Measurements from ENCODE around the gene FAN1.

The FAN1 gene

DNA sequence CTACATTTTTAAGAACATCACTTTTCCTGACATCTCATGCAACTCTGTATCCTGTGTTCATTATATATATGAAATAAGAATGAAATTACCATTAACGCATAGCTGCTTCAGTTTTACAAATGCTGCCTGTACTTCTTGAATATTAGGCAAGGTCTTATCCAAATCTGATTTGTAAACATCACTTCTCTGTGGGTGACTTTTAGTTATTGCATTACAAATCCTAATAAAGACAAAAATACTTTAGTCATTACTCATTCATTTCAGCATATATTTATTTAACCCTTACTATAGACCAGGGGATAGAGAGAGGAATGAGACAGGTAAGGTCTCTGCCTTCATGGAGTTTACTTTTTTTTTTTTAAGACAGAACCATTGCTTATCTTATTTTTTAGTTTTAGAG is 51.0 kb downstream of the FAN1 start:
- no peak for DNase-seq (ENCODE audit: low read depth in 2 of 3, low spot score in 1 of 3)

DNA sequence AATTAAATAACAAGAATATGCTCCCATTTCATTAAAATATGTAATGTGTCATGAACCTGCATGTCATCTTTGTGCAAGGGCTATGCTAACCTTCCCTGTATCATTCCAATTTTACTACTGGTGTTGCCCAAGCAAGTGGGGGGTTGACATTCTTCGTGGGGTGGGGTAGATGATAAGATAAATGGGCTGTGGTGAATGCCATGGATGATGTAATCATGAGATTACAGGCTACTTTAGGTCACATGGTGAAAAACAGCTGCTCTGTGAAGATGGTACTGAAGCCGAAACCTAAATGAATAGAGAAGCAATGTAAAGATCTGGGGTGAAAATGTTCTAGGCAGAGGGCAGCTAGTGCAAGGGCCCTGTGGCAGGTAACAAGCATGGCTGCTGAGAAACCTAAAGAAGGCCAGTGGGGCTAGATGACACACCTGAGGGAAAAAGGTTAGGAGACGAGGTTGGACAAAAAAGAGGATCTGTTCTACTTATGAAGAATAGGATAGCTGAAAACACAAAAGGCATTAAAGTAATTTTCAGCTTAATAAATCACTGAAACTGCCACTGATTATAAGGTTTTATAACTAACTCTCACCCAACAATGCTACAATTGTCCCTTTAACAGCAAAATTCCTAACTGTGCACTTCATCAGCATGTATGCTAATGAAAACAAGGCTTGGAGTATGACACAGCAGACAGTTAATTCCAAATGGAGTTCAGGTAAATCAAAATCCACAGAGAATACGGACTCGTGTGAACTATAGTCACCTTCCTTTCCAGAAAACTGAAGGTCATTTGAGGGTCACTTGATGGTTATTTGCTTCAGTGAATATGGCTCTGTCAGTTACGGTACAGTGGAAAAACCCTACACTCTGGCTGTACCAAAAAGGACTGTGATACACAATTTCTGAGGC is 52.8 kb downstream of the FAN1 start:
- no peak for DNase-seq (ENCODE audit: low read depth in 2 of 3, low spot score in 1 of 3)

DNA sequence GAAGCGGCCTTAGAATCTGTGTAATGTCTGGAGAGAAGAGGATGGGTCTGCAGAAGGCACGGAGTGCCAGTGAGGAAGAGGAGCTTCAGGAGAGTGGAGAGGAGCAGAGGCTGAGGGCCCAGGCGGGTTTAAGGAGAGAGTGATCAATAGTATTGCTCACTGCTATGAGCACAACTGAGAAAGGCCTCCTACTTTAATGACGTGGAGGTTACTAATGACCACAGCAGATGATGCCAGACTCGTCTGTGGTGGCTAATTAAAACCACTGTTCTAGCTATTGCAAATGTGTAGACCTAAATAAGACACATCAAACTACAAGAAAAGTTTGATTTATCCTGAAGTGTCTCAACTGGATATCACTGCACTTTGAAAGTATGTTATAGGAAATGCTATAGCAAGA is 54.5 kb downstream of the FAN1 start:
- no peak for DNase-seq (ENCODE audit: low read depth in 2 of 3, low spot score in 1 of 3)

DNA sequence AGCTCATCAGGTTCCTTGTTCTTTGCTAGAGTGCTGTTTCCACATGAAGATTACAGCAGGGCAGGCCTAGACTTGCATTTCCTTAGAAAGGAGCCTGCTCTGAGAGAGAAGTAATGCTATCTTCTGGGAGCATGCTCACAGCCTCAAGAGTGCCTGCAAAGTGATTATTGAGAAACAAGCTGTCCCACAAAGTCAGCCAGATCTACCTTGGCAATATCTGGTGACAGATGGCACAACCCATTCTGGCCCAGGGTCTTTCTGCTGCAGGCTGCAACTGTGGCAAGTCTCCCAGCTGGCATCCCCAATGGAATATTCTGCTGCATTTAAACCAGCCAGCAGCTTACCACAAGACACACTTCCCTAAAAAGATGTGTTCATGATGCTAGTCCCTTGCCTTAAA is 58.4 kb downstream of the FAN1 start:
- DNase-seq (ENCODE audit: low read depth in 2 of 3, low spot score in 1 of 3), result no peak

DNA sequence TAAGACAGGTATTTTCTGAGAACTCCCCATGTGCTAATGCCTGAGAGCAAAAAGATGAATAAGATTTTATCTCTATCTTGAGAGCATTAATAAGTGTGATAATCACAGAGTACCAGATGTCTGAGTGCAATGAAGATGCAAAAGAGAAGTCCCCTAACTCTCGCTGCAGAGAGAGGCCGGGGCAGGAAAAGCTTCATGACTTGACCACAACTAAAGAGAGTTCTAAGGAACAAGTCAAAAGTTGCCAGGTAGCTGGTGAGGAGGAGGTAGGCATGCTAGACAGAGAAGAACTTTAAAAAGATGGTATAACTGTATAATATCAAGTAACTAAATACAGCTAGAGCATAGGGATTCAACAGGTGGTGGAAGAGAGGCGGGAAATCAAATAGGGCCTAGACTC is 58.9 kb downstream of the FAN1 start:
- DNase-seq (ENCODE audit: low read depth in 2 of 3, low spot score in 1 of 3), result no peak

DNA sequence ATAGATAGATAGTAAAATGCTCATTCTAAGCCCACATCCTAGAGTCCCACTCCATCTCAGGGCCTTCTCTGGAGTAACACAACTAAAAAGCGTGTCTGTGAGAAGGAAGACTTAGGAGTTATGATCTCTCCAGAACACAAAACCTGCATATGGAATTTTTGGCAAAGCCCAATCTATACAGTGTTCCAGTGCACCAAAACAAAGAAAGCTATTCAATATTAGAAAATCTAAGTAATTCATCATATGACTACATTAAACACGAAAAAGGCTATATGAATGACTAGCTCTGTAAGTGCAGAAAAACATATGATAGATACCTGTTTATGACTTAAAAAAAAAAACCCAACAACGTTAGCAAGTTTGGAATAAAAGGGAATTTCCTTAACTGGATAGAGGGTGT is 60.0 kb downstream of the FAN1 start:
- no peak for DNase-seq (ENCODE audit: low read depth in 2 of 3, low spot score in 1 of 3)

DNA sequence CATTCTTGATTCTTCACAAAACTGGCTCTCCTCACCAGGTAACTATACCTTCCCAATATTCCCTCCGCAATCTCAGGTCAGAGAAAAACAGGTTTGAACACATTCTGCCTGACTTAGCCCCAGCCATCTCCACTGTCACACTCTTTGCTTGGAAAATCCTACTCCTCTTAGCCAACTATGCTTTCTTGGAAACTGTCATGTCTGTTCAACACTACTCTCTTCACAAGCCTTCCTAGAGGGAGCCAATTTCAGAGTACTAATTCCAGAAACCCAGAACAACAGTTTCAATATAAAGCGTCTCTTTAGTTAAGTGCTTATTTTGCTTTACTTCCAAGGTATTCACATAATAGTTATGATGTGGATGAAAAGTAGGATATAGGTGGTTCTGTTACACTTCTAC is 66.0 kb downstream of the FAN1 start:
- DNase-seq (ENCODE audit: low read depth in 2 of 3, low spot score in 1 of 3), result no peak

DNA sequence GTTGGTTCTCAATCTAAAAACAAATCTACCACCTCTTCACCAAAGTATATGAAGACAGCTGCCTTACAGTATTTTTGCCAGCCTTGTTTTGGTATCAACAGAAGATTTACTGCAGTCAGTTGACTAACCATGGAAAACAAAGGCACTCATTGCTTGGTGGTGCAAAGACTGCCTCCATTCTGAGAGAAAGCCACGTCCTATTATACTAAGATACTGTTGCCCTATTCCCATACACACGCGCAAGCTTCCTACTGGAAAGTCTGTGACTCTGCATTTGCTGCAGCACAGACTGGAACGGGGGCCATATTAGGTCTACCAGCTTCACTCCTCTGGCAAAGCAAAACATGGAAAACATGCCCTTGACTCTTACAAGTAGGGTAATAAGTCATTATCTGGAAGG is 69.7 kb downstream of the FAN1 start:
- DNase-seq (ENCODE audit: low read depth in 2 of 3, low spot score in 1 of 3), result no peak

DNA sequence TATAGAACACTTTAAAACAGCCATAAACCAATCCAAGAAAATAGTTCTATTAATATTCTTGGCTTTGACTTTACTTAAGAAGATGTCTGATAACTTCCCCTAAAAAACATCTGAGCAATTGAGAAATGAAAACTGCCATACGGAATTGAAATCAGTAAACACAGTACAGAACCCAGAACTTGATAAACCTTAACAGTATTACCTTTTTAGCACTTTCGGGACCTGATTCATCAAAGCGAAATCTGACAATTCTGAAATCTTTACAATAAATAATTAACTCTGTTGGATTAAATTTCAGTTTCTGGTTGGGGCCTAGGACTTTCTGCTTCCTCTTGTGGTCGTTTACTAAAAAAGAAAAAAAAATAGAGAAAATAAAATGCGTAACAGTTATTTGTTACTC is 70.4 kb downstream of the FAN1 start:
- DNase-seq (ENCODE audit: low read depth in 2 of 3, low spot score in 1 of 3), result no peak

DNA sequence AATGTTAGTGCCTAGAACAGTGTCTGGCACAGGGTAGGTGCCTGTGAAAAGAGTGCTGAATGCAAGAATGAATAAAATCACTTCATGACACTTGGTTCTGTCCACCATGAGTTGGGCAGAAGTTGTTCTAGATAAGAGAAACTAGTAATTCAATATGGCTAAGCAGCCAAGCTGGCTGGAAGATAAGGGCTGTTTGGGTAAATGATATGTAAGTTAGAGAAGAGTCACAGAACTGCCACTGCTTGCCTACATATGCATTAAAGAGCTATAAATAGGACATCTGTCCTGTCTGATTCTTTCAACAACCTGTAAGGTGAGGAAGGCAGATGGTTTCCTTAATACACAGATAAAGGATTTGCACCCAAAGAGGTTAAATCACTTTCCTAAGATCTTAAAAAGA is 74.6 kb downstream of the FAN1 start:
- DNase-seq (ENCODE audit: low read depth in 2 of 3, low spot score in 1 of 3), result no peak

DNA sequence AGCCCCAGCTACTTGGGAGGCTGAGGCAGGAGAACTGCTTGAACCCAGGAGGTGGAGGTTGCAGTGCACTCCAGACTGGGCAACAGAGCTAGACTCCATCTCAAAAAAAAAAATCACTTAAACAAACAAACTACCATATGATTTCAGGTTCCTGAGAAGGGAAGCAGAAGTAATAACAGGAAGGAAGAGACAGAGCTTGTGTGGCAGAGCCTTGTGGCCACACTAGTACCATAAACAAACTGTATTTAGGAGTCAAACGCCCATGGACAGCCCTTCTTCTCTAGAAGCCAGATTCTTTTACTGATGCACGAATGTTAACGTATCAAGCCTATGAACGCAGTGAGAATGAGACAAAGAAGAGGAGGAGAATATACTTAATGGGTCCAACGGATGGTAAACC is 75.7 kb downstream of the FAN1 start:
- no peak for DNase-seq (ENCODE audit: low read depth in 2 of 3, low spot score in 1 of 3)

DNA sequence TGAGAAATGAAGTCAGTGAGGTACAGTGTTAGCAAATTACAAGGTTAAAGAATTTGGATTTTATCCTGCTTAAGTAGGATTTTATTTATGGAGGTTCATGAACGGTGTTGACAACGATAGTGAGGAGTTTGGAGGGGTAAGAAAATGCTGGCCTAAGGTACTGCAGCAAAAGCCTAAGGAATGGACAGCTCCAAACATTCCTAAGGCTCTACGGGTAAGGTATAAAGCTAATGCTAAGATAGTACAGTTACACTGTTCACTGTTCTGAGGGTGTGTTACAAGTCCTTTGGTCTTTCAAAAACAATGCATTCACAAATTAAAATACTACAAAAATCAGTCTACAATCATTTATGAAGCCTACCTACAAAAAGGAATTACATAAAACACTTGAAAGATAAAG is 80.4 kb downstream of the FAN1 start:
- DNase-seq (ENCODE audit: low read depth in 2 of 3, low spot score in 1 of 3), result no peak

DNA sequence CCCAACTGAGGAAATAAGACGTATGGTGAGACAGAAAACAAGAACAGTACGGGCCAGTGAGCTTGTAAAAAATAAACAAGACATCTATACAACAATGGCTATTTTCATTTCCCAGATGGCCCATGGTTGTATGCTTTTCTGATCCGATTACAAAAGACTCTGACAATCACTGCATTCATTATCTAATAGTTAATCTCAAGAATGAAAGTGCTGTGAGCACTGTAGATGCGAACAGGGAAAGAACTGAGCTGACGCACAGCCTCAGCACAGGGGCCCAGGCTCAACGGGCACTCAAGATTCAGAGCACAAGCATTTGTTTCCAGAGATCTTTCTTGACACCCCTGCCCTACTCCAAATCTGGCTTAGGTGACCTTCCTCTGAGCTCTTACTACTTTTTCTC is 80.8 kb downstream of the FAN1 start:
- no peak for DNase-seq (ENCODE audit: low read depth in 2 of 3, low spot score in 1 of 3)

DNA sequence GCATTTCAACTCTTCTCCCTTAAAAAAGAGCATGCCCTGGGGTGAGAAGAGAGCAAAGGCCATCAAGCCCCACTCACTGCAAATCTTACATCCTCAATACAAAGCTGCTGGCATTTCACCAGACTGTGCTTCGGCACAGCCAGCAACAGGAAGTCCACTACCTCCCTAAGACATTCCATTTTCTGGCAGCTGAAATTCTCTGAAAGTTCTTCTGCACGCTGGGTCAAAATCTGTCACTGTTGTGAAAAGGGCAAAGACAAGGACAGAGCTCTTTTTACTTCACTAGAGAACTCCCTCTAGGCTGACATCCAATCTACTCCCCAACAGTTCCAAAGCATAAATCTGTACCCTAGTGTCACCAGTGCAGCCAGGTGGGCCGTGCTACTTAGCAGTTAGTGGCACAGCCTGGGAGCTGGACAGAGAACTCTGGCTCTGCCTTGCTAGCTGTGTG is 81.4 kb downstream of the FAN1 start:
- no peak for DNase-seq (ENCODE audit: low read depth in 2 of 3, low spot score in 1 of 3)

DNA sequence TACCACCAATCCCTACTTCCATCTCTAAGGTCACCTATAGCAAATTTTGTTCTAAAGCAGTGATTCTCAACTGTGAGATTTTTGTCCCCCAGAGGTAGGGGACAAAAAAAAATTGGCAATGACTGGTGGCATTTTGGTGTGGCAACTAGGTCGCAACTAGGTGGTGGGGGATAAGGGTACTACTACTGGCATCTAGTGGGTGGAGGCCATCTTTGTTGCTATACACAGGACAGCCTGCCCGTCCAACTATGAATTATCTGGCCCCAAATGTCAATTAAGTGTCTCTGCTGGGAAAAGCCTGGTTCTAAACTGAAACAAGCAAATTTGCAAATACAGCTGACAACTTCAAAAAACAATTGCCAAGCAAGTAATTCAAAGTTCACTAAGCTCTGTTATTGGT is 86.3 kb downstream of the FAN1 start:
- DNase-seq (ENCODE audit: low read depth in 2 of 3, low spot score in 1 of 3), result no peak

DNA sequence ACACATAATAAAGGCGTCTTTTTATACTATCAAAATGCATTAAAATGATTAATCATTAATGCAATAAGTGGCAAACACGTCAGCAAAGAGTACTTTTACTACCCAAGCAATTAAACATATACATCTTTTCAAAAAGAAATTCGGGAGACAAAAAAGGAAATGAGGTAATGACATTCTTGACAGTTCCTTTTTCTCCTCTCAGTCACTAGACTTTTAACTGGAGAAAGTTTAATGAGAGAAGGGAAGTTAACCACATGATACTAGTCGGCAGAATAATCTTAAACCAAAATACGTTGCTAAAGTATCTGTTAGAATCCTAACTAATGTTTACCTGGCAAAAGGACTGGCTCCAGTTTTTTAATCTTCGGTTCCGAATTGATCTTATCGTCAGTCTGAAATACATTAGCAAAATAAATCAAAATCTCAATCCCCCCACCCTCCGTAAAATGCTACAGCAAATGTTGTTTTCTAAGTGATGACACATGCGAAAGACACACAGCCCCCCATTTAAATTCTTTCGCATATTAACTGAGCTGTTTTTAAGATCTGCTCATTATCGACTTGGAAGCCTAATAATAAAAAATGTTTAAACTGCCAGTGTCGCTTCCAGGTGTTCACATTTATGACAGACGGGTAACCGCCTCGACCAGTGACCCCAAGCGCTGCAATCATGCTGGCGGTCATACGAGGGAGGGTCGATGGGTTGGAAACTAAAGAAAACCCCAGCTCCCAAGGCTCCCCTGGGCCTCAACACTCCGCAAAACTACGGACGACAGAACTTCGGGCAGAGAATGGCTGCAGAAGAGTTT is 86.9 kb downstream of the FAN1 start:
- no peak for DNase-seq (ENCODE audit: low read depth in 2 of 3, low spot score in 1 of 3)

DNA sequence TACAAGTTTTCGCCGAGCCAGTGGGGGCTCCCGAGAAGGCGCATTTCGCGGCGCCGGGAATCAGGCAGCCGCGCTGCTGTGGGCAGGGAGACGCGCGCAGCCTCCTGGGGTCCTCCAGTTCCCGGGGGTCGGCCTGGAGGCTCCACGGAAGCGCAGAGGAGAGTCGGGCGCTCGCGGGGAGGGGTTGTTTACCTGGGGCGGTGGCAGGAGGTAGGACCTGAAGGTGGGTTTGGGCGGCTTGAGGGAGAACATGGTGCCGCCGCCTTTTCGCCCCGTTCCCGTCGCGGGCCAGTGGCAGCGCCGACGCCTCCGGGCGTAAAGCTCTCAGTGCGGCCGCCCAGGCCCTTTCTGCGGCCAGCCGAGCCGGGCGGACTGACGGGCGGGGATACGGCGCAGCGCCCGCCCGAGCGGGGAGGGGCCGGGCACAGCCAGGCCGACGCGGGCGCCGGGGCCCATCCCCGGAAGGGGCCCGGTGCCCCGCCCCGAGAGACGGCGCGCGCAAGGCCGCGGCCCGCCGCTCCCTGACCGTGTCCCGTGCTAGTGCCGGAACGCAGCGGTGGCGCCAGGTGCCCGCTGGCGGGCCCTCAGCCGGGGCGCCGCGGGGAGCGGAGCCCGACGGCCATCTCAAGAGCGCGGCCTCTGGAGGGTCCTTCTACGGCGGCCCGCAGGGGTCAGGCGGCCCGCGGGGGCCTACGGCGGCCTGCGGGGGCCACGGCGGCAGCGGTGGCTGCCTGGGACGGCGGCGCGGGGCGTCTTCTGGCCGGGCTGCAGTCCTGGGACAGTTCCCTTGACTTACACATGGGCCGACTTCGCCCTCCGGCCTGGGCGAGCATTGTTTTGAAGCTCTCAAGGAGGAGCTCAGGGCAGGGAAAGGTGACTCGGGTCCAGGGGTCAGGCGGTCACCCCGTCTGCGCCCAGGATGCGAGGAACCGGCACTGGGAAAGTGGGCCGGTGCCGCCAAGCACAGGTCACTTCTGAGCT is 87.8 kb downstream of the FAN1 start, which contains the start of gene MTMR10:
TSS of gene MTMR10 (minus strand) at position 374 of the 981 bp plus-strand sequence. CDS start at position 252, 122 bp downstream.
- peak; percentile 27 to 66 (median 44) for DNase-seq (ENCODE audit: low read depth in 2 of 3, low spot score in 1 of 3)

DNA sequence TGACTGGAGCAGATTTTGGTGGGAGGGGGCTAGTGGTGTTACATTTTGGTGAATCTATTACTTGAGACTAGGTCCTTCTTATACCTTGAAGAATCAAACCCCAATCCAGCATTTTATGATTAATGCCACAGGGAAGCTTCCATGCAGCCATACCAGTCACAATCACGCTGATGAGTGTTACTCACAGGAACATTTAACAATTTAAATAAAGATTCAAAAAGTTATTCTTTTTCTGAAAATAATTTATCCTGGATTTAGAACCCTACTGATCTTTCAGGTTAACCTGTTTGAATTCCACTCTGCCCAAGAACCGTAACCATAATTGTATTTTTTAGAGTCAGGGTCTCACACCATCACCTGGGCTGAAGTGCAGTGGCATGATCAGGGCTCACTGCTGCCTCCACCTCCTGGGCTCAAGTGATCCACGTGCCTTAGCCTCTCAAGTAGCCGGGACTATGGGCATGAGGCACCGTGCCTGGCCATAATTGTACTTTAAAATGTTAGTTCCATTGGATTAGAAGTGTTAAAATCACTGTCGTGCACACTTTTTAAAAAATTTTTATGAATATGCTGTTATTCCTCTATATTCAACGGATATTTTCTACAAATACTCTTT is 88.6 kb downstream of the FAN1 start:
- DNase-seq (ENCODE audit: low read depth in 2 of 3, low spot score in 1 of 3), result no peak
